ENCODE measurements around the gene PDE4D. TPM values are rescaled to one million over a fixed set of nuclear protein-coding genes. Genes with fewer than 3 reads are reported as not detected.

PDE4D gene
- total and polyA plus RNA-seq, 2 experiments from 2014 or later, result 4.3 to 9.7 TPM

GRCh38 chr5:59272809-59273427, 620.6 kb downstream of the PDE4D start:
- Histone ChIP-seq H3K79me2 (ENCODE audit: insufficient read depth) (no peaks in the 10 kb centered on the region), H3K36me3 (ENCODE audit: low read depth) (no peaks in the 10 kb centered on the region)

GRCh38 chr5:59268756-59269415, 624.6 kb downstream of the PDE4D start:
- Histone ChIP-seq H3F3A (ENCODE audit: insufficient read depth) (no peaks in the 10 kb centered on the region), H3K9ac (no peak overlapping the region), H3K27me3 (replicated peaks; ENCODE audit: insufficient read depth) (no peaks in the 10 kb centered on the region; the same call in 1 of the 2 replicates), H3K36me3 (ENCODE audit: low read depth) (no peaks in the 10 kb centered on the region), H4K20me1 (ENCODE audit: insufficient read depth) (no peaks in the 10 kb centered on the region), H3K27ac (no peak overlapping the region), H3K4me3 (no peak overlapping the region), H3K79me2 (ENCODE audit: insufficient read depth) (no peaks in the 10 kb centered on the region), H2AFZ (no peak overlapping the region), H3K9me3 (ENCODE audit: low read depth) (no peaks in the 10 kb centered on the region), H3K4me2 (ENCODE audit: unreplicated experiment) (no peak overlapping the region), H3K4me1 (ENCODE audit: insufficient read depth) (no peaks in the 10 kb centered on the region), H3K9me2 (ENCODE audit: insufficient read depth) (no peaks in the 10 kb centered on the region; the same call in 1 of the 2 replicates)
- in situ Hi-C loops (cut with MboI), result no loop called here
- no peak for DNase-seq
- WGBS, 2 experiments (ENCODE audit: low coverage in 1 of 2, low lambda C conversion rate in 2 of 2, missing lambda C conversion rate in 2 of 2), result 61 to 62% methylated on average over 4 of the region's 4 CpGs
- TF ChIP-seq EZH2phosphoT487 (IDR thresholded peaks at IDR 0.05; ENCODE audit: insufficient read depth, low read depth) (no peak), EZH2 (IDR thresholded peaks at IDR 0.05; ENCODE audit: insufficient read depth, poor library complexity, severe bottlenecking) (no peak)

More at GRCh38 chr5:59272809-59273427, 620.6 kb downstream of the PDE4D start:
- no peaks in the 10 kb centered on the region for H3K9me3 ChIP-seq (ENCODE audit: low read depth)
- no peak overlapping the region for H3K27ac ChIP-seq
- H3K4me2 ChIP-seq (ENCODE audit: unreplicated experiment), result no peak overlapping the region
- DNase-seq, result no peak
- no peak overlapping the region for H3K4me3 ChIP-seq
- H3K4me1 ChIP-seq (ENCODE audit: insufficient read depth), result peaks cover 3% of the 10 kb centered on the region; the same call in 1 of the 2 replicates
- no peak overlapping the region for H3K9ac ChIP-seq
- H3K27me3 ChIP-seq (replicated peaks; ENCODE audit: insufficient read depth), result no peaks in the 10 kb centered on the region; the same call in 1 of the 2 replicates
- TF ChIP-seq EZH2 (IDR thresholded peaks at IDR 0.05; ENCODE audit: insufficient read depth, poor library complexity, severe bottlenecking) (no peak), EZH2phosphoT487 (IDR thresholded peaks at IDR 0.05; ENCODE audit: insufficient read depth, low read depth) (no peak)
- H3F3A ChIP-seq (ENCODE audit: insufficient read depth), result no peaks in the 10 kb centered on the region
- no peaks in the 10 kb centered on the region; the same call in 1 of the 2 replicates for H3K9me2 ChIP-seq (ENCODE audit: insufficient read depth)
- no peak overlapping the region for H2AFZ ChIP-seq
- no peaks in the 10 kb centered on the region for H4K20me1 ChIP-seq (ENCODE audit: insufficient read depth)
- in situ Hi-C loops (cut with MboI), result no loop called here
- 55 to 58% methylated on average over 3 of the region's 3 CpGs for WGBS, 2 experiments (ENCODE audit: low coverage in 1 of 2, low lambda C conversion rate in 2 of 2, missing lambda C conversion rate in 2 of 2)

- Histone ChIP-seq H3K4me3 (no peak overlapping the region), H4K20me1 (ENCODE audit: insufficient read depth) (no peaks in the 10 kb centered on the region), H3K9me2 (ENCODE audit: insufficient read depth) (no peaks in the 10 kb centered on the region), H3K27ac (no peak overlapping the region), H3K36me3 (ENCODE audit: low read depth) (no peaks in the 10 kb centered on the region), H3K9me3 (ENCODE audit: low read depth) (no peaks in the 10 kb centered on the region), H2AFZ (no peak overlapping the region), H3F3A (ENCODE audit: insufficient read depth) (no peaks in the 10 kb centered on the region), H3K27me3 (replicated peaks; ENCODE audit: insufficient read depth) (no peaks in the 10 kb centered on the region; the same call in 1 of the 2 replicates), H3K9ac (no peak overlapping the region), H3K4me2 (ENCODE audit: unreplicated experiment) (no peak overlapping the region), H3K79me2 (ENCODE audit: insufficient read depth) (no peaks in the 10 kb centered on the region), H3K4me1 (ENCODE audit: insufficient read depth) (no peaks in the 10 kb centered on the region)
- no peak for DNase-seq
- TF ChIP-seq EZH2phosphoT487 (IDR thresholded peaks at IDR 0.05; ENCODE audit: insufficient read depth, low read depth) (no peak), EZH2 (IDR thresholded peaks at IDR 0.05; ENCODE audit: insufficient read depth, poor library complexity, severe bottlenecking) (no peak)
- in situ Hi-C loops (cut with MboI), result no loop called here
- WGBS, 2 experiments (ENCODE audit: low coverage in 1 of 2, low lambda C conversion rate in 2 of 2, missing lambda C conversion rate in 2 of 2), result 83 to 94% methylated on average over 1 of the region's 1 CpG
Observed at GRCh38 chr5:59267033-59267432, 626.5 kb downstream of the PDE4D start.

- WGBS, 2 experiments (ENCODE audit: low coverage in 1 of 2, low lambda C conversion rate in 2 of 2, missing lambda C conversion rate in 2 of 2), result 14 to 16% methylated on average over 3 of the region's 3 CpGs
- H3K27me3 ChIP-seq (replicated peaks; ENCODE audit: insufficient read depth), result no peaks in the 10 kb centered on the region; the same call in 1 of the 2 replicates
- no peaks in the 10 kb centered on the region for H3K36me3 ChIP-seq (ENCODE audit: low read depth)
- DNase-seq, result no peak
- H3K27ac ChIP-seq, result no peak overlapping the region
- H3F3A ChIP-seq (ENCODE audit: insufficient read depth), result no peaks in the 10 kb centered on the region
- no peak overlapping the region for H2AFZ ChIP-seq
- H3K4me3 ChIP-seq, result no peak overlapping the region
- no peaks in the 10 kb centered on the region for H3K79me2 ChIP-seq (ENCODE audit: insufficient read depth)
- no peaks in the 10 kb centered on the region for H3K9me2 ChIP-seq (ENCODE audit: insufficient read depth)
- TF ChIP-seq EZH2 (IDR thresholded peaks at IDR 0.05; ENCODE audit: insufficient read depth, poor library complexity, severe bottlenecking), result no peak
- TF ChIP-seq EZH2phosphoT487 (IDR thresholded peaks at IDR 0.05; ENCODE audit: insufficient read depth, low read depth), result no peak
- in situ Hi-C loops (cut with MboI), result no loop called here
- no peak overlapping the region for H3K9ac ChIP-seq
- no peaks in the 10 kb centered on the region for H3K4me1 ChIP-seq (ENCODE audit: insufficient read depth)
- no peaks in the 10 kb centered on the region for H4K20me1 ChIP-seq (ENCODE audit: insufficient read depth)
- no peaks in the 10 kb centered on the region for H3K9me3 ChIP-seq (ENCODE audit: low read depth)
- H3K4me2 ChIP-seq (ENCODE audit: unreplicated experiment), result no peak overlapping the region
Observed at GRCh38 chr5:59266410-59266809, 627.1 kb downstream of the PDE4D start.

Measured in GM23248 (cell line).